Measurements from ENCODE around the gene CDCP1.

GRCh38 chr3:45092132-45093031 is 53.8 kb downstream of the CDCP1 start:
- TF ChIP-seq CTCF (IDR thresholded peaks at IDR 0.05) (no peak), POLR2AphosphoS5 (IDR thresholded peaks at IDR 0.05) (no peak)
